CD4-positive, alpha-beta T cell (primary cell): ENCODE results near the gene RASIP1. TPM values are rescaled to one million over a fixed set of nuclear protein-coding genes. Genes with fewer than 3 reads are reported as not detected.

Source experiments
- ATAC-seq: fragments of 200-7000 bp; cut with Tn5 transposase; one replicate; pipeline ENCODE4 v1.10.0; 2022; ENCODE audit warnings: mild to moderate bottlenecking; ENCODE audit not compliant: poor library complexity
- CTCF ChIA-PET: fragments of 350-600 bp; sonication (Branson Sonifier 250); formaldehyde crosslinking; loops from one replicate; lab custom pipeline; 2021; ENCODE audit warnings: antibody characterized with exemption, inconsistent platforms; lab: Charles Lee
- POLR2A ChIA-PET: fragments of 350-600 bp; sonication (Branson Sonifier 250); formaldehyde crosslinking; loops from one replicate; lab custom pipeline; 2021; ENCODE audit warnings: antibody characterized with exemption, inconsistent platforms; lab: Charles Lee
- DNase-seq, 14 experiments: peaks; one replicate each; pipeline ENCODE4 v3.0.0-alpha.2; 2013 to 2020; ENCODE audit warnings: mixed read lengths in 2 of 14
- H3K27ac ChIP-seq, 2 donors: one replicate each; pipeline versions ENCODE4 v1.5.1 to v1.7.0; 2013; ENCODE audit warnings: low read length in 2 of 2, low read depth in 1 of 2, mild to moderate bottlenecking in 1 of 2
- H3K27me3 ChIP-seq, 2 experiments: 1 replicate in 1 of 2; 2 replicates in 1 of 2; pipeline versions ENCODE4 v1.6.1 to v1.7.0; 2013; ENCODE audit warnings: low read length in 2 of 2, control low read depth in 1 of 2, mild to moderate bottlenecking in 1 of 2, moderate library complexity in 1 of 2; ENCODE audit not compliant: insufficient read depth in 2 of 2, control insufficient read depth in 1 of 2
- H3K36me3 ChIP-seq: one replicate; pipeline ENCODE4 v1.6.1; 2013; ENCODE audit warnings: low read length, control low read depth; ENCODE audit not compliant: insufficient read depth
- H3K4me1 ChIP-seq: one replicate; pipeline ENCODE4 v1.6.1; 2013; ENCODE audit warnings: low read length, control low read depth; ENCODE audit not compliant: insufficient read depth
- H3K4me3 ChIP-seq: one replicate; pipeline ENCODE4 v1.5.1; 2013; ENCODE audit warnings: mild to moderate bottlenecking, low read length, moderate library complexity
- H3K9me3 ChIP-seq, 2 experiments: 1 replicate in 1 of 2; 2 replicates in 1 of 2; pipeline versions ENCODE4 v1.6.1 to v1.7.0; 2013; ENCODE audit warnings: low read length in 2 of 2, mild to moderate bottlenecking in 2 of 2, control low read depth in 1 of 2, moderate library complexity in 1 of 2; ENCODE audit not compliant: control insufficient read depth in 1 of 2, insufficient read depth in 1 of 2
- H3K27ac Mint-ChIP-seq: one replicate; pipeline ENCODE4 v1.8.0; 2020; ENCODE audit warnings: mixed read lengths
- H3K27me3 Mint-ChIP-seq: one replicate; pipeline ENCODE4 v1.8.0; 2021; ENCODE audit warnings: mixed read lengths
- H3K36me3 Mint-ChIP-seq: one replicate; pipeline ENCODE4 v1.8.0; 2021; ENCODE audit warnings: low read depth, mixed read lengths
- H3K4me1 Mint-ChIP-seq: one replicate; pipeline ENCODE4 v1.8.0; 2021; ENCODE audit warnings: low read depth, mixed read lengths
- H3K4me3 Mint-ChIP-seq: one replicate; pipeline ENCODE4 v1.8.0; 2020; ENCODE audit warnings: mild to moderate bottlenecking, mixed read lengths
- H3K9me3 Mint-ChIP-seq: one replicate; pipeline ENCODE4 v1.8.0; 2020; ENCODE audit warnings: mixed read lengths
- intact Hi-C, 2 experiments: fragments of 100-400 bp; cut with DNase I in 1 of 2; cut with micrococcal nuclease in 1 of 2; formaldehyde crosslinking; loops; one replicate each; pipeline versions ENCODE4 v1.15.1 to v1.9.0; 2023 to 2025; cut with DNase I, micrococcal nuclease
- total RNA-seq, 174 experiments: library from RNA in 2 of 174; stranded (reverse) in 2 of 174; gene quantifications; one replicate each; pipeline ENCODE4 v1.2.3 and lab custom pipeline; 2021 to 2026
- TF ChIP-seq, protein P1 (sequence below): fragments of 200-600 bp; IDR thresholded peaks from one replicate; pipeline ENCODE4 v1.8.0; 2022; ENCODE audit warnings: antibody characterized with exemption, mild to moderate bottlenecking

Gene RASIP1
- total RNA-seq, 2 experiments from 2014 or later, result 0.55 to 0.56 TPM

DNA sequence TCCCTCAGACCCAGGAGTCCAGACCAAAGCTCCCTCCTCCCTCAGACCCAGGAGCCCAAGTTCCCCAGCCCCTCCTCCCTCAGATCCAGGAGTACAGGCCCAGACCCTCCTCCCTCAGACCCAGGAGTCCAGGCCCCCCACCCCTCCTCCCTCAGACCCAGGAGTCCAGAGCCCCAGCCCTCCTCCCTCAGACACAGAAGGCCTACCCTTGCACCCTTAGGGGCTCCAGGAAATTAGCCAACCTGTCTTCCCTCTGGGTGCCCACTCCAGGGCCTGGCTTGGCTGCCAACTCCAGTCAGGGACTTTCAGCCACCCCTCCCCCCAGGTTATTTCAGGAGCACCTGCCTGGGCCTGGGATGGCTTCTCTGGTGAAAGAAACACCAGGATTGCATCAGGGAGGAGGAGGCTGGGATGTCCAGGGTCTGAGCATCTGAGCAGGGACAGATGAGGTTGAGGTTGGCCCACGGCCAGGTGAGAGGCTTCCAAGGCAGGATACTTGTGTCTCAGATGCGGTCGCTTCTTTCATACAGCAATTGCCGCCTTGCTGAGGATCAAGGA is 14.8 kb upstream of the RASIP1 start, which contains the start of gene FGF21:
TSS of gene FGF21 (plus strand) at position 441 of the 558 bp plus-strand sequence. CDS start 713 bp downstream, outside the sequence.
- POLR2A ChIA-PET, result no interaction called here
- Mint-ChIP-seq H3K4me1 (peaks cover 19% of the 10 kb centered on the region), H3K27me3 (peaks cover 37% of the 10 kb centered on the region), H3K36me3 (no peaks in the 10 kb centered on the region), H3K4me3 (no peak within 1 kb of the TSS), H3K27ac (no peak within 1 kb of the TSS), H3K9me3 (no peaks in the 10 kb centered on the region)
- CTCF ChIA-PET, result no interaction called here
- Histone ChIP-seq H3K36me3 (no peaks in the 10 kb centered on the region), H3K4me3 (no peak within 1 kb of the TSS), H3K27me3 (peaks cover 20 to 28% of the 10 kb centered on the region in 2 experiments), H3K9me3 (peaks cover 0 to 5% of the 10 kb centered on the region in 2 experiments), H3K4me1 (peaks cover 24% of the 10 kb centered on the region), H3K27ac (no peak within 1 kb of the TSS)
- TF ChIP-seq, protein P1, sequence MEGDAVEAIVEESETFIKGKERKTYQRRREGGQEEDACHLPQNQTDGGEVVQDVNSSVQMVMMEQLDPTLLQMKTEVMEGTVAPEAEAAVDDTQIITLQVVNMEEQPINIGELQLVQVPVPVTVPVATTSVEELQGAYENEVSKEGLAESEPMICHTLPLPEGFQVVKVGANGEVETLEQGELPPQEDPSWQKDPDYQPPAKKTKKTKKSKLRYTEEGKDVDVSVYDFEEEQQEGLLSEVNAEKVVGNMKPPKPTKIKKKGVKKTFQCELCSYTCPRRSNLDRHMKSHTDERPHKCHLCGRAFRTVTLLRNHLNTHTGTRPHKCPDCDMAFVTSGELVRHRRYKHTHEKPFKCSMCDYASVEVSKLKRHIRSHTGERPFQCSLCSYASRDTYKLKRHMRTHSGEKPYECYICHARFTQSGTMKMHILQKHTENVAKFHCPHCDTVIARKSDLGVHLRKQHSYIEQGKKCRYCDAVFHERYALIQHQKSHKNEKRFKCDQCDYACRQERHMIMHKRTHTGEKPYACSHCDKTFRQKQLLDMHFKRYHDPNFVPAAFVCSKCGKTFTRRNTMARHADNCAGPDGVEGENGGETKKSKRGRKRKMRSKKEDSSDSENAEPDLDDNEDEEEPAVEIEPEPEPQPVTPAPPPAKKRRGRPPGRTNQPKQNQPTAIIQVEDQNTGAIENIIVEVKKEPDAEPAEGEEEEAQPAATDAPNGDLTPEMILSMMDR, result no peak
- DNase-seq (no peak), ATAC-seq (no peak)
- intact Hi-C loops, result no loop called here

DNA sequence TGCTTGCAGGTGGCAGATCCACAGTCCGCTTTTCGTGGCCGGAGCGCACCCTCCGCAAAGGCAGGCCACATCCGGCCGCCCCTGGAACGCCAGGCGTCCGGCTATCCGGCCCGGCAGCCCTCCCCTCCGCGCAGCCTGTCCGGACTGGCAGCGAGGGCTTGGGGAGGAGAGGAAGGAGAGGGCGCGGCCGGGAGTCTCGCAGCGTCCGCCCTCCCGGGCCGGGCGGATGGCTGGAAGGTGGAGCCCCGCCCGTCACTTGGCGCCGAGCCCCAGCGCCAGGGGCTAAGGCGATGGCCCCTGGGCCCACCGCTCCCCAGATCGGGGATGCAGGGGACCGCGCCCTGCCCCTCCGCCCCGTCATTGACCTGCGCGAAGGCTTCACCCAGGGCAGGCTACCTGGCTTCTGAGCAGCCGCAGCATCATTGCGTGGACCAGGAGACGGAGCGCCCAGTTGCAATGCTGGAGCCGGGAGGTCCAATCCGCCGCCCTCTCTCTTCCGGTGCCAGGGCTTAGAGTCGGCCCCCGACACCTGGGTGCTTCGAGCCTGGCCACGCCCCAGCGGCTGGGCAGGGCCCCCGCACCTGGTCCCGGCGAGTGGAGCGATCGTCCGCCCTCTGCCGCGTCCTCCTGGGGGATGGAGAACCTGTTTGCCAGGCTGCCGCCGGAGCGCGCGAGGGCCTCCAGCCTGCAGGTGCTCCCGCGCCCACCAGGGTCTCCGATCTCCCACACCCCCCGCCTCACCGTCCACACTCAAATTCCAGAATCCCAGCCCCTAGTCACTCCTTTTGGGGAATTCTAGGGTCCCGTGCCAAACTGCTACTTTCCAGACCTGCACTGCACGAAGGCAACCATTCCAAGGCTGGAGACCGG is 12.3 kb upstream of the RASIP1 start, which contains the start of gene FUT1:
TSS of gene FUT1 (minus strand) at position 146 of the 870 bp plus-strand sequence. CDS start 1,360 bp downstream, outside the sequence.
- peaks cover 20 to 28% of the 10 kb centered on the region in 2 experiments for H3K27me3 ChIP-seq
- ATAC-seq (peak; percentile 69), DNase-seq (peak in 7 of 14 experiments; percentile 10 to 64 (median 40))
- H3K36me3 ChIP-seq, result no peaks in the 10 kb centered on the region
- no peak within 1 kb of the TSS for H3K27ac Mint-ChIP-seq
- H3K27ac ChIP-seq, result no peak within 1 kb of the TSS
- no peaks in the 10 kb centered on the region for H3K9me3 Mint-ChIP-seq
- peaks cover 0 to 5% of the 10 kb centered on the region in 2 experiments for H3K9me3 ChIP-seq
- H3K4me1 ChIP-seq, result peaks cover 24% of the 10 kb centered on the region
- POLR2A ChIA-PET, result interaction anchor here (1.4 to 2.0 kb wide), 2 partner anchors 13 to 39 kb away, joined by 3 to 9 read pairs; partner anchors contain the start of gene RASIP1
- intact Hi-C loops, result no loop called here
- peaks cover 19% of the 10 kb centered on the region for H3K4me1 Mint-ChIP-seq
- TF ChIP-seq, protein P1, result no peak
- peaks cover 37% of the 10 kb centered on the region for H3K27me3 Mint-ChIP-seq
- CTCF ChIA-PET, result no interaction called here
- no peaks in the 10 kb centered on the region for H3K36me3 Mint-ChIP-seq
- H3K4me3 ChIP-seq, result peak within 1 kb of the TSS; percentile 47
- peak within 1 kb of the TSS; percentile 81 for H3K4me3 Mint-ChIP-seq

DNA sequence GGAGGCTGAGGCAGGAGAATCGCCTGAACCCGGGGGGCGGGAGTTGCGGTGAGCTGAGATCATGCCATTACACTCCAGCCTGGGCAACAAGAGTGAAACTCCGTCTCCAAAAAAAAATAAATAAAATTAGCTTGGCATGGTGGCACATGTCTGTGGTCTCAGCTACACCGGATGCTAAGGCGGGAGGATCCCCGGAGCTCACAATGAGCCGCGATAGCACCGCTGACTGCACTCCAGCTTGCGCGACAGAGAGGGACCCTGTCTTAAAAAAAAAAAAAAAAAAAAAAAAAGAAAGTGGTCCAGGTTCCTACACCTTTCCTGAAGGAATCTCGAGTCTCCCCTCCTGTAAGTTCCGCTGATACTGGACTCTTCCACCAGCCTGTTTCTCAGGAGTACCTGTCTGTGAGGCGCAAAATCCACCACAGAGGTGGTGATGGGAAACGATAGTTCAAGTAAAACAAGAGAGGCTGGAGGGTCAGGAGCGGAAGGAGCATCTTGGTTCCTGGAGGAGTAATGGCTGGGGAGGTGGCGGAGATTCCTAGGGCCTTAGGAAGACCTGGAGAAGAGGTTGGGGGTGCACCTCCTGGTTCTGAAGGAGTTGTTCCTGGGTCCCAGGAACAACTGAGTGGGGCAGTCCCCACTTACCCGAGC is 11.6 kb upstream of the RASIP1 start:
- no peaks in the 10 kb centered on the region for H3K36me3 ChIP-seq
- H3K27ac Mint-ChIP-seq, result no peak overlapping the region

More for the DNA sequence above, 11.6 kb upstream of the RASIP1 start:
- ChIA-PET POLR2A (interaction anchor here (0.6 to 2.0 kb wide), 4 partner anchors 13 to 114 kb away, joined by 3 to 9 read pairs (median 4); partner anchors contain the start of gene RASIP1), CTCF (interaction anchor here (0.7 kb wide), 1 partner anchor 32 kb away, joined by 3 read pairs; no protein-coding TSS in a partner anchor)
- Histone ChIP-seq H3K4me1 (peaks cover 27% of the 10 kb centered on the region), H3K4me3 (peak overlapping the region; percentile 47), H3K27ac (no peak overlapping the region), H3K9me3 (peaks cover 0 to 5% of the 10 kb centered on the region in 2 experiments), H3K27me3 (peaks cover 22 to 28% of the 10 kb centered on the region in 2 experiments)
- DNase-seq (peak in 2 of 14 experiments; percentile 28 to 34), ATAC-seq (peak; percentile 53)
- peaks cover 22% of the 10 kb centered on the region for H3K4me1 Mint-ChIP-seq
- TF ChIP-seq, protein P1, result no peak
- intact Hi-C loops, result no loop called here
- H3K9me3 Mint-ChIP-seq, result no peaks in the 10 kb centered on the region
- no peaks in the 10 kb centered on the region for H3K36me3 Mint-ChIP-seq
- H3K27me3 Mint-ChIP-seq, result peaks cover 37% of the 10 kb centered on the region
- H3K4me3 Mint-ChIP-seq, result peak overlapping the region; percentile 79
